HG03432 (cell line): ENCODE measurements around the gene LAG3.

Source experiments
- ATAC-seq: cut with Tn5 transposase; IDR thresholded peaks from one replicate; pipeline ENCODE4 v1.9.1; 2021; ENCODE audit warnings: mild to moderate bottlenecking, moderate library complexity; ENCODE audit not compliant: unreplicated experiment

LAG3 gene

DNA sequence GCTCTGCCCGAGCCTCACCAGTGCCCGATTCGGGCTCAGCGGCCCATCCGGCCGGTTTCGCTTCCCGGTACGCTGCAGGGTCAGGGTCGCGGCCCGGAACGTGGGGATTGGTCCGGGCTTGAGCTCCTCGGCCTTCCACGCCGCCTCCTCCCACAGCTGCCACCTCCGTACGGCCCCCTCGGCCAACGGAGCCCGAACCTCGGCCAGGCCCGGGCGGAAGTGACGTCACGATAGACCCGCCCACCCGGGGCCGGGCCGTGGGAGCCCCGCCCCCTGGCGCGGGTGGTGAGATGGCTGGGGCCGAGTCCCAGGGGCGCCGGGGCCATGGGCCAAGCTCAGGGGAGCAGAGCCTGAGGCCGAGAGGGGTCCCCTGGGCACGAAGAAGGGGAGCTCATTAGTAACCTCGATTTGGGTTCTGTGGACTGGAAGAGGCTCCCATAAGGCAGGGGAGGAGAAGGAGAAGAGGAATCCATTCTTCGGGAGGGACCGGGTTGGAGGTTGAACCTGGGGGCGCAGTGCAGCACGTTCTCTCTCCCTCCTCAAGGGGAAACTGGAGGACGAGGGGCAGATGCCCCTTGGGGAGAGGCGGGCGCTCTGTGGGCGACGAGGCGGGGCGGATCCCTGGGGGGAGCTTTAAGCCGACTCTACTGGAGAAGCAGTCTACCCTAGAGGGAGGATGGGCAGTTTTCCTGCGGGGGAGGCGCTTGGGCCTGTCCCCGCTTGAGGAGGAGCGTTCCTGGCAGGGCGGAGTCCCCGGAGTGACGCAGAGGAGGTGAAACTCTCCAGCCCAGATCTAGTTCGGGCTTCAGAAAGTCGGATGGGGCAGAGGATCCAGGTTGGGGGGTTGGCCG, 19.2 kb upstream of the LAG3 start, which contains the start of gene MLF2:
Gene MLF2 (minus strand): TSS at position 221 of the 851 bp plus-strand sequence. CDS start 807 bp downstream, outside the sequence.
- peak; percentile 84 for ATAC-seq

DNA sequence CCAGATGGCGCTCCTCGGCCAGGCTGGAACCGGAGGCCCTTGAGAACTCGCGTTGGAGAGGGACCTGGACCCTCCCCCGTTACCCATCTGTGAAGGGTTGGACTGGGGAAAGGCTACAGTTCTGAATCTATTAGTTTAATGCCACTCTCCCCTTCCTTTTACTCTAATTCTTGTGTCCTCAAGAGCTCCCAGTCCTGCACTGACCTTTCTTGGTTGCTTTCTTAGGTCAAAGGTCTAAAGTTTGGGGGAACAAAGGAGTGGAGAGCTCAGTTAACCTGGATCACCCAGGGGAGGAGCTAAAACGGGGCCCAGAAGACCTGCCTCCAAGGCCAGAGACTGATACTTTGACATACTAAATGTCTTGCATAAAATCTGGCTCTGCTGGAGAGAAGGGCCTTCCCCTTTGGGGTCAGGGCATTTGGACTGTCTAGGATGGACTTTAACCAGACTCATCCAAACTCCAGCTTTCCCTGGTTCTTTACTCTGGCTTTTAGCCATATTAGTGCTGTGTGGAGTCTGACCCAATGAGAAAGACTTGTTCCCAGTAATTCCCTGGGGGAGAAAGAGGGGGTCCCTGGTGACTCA, 18.5 kb upstream of the LAG3 start:
- no peak for ATAC-seq

DNA sequence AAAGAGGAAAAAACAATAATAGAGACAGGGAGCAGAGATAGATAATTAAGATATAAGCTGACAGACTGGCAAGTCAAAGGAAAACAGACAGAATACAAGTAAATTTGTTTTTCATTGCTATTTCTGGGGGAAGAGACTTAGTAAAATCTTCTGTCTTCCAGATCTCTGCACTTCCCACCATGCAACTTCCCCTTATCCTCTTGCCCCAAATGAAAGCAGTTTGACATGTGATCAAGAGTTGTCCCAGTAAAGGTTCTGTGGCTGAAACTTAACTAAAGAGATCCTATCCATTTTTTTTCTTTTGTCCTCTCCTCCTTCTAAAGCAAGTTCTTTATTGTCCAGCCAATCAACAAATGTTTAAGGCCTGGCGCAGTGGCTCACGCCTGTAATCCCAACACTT, 17.9 kb upstream of the LAG3 start:
- no peak for ATAC-seq

DNA sequence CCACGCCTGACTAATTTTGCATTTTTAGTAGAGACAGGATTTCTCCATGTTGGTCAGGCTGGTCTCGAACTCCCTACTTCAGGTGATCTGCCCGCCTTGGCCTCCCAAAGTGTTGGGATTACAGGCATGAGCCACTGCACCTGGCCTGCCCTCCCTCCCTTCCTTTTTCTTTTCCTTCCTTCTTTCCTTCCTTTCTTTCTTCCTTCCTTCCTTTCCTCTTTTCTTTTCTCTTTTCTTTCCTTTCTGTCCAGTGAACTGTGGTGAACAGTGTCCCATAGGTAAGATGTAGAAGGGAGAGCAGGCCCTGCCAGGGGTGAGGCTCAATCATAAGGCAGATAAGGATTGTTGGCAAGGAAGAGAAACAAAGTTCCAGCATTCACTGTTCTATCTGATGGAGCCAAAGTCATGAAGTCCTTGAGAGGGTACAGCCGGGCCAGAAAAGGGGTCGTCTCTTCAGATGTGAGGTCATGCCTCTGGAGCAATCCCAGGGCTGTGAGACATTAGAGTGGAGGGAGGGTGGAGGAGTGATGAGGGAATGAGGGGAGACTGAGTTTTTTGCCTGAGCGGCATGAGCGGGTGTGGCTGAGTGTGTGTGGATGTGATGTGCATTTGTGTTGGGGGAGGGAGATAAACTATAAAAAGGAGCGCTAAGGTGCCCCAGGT, 15.2 kb upstream of the LAG3 start:
- no peak for ATAC-seq

DNA sequence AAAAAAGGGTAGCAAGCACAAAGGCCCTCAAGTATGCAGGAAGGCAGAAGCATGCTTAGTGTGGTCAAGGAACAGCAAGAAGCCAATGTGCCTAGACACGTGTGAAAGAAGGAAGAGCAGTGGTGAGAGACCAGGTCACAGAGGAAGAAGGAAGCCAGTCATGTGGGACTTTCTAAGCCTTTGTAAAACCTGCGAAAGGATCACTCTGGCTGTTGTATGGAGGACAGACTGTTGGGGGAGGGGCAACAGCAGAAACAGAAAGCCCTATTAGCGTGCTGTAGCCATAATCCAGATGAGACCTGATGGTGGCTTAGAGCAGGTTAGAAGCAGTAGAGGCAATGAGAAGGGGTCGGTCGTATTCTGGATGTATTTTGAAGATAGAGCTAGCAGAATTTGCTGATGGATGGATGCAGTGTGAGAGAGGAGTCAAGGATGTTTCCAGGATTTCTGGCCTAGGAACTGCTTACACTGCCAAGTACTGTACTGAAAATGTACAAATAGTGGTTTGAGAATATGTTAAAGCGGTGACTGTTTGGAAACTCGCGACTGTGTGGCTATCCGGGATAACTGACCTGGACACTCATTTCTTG, 13.7 kb upstream of the LAG3 start:
- ATAC-seq, result no peak

DNA sequence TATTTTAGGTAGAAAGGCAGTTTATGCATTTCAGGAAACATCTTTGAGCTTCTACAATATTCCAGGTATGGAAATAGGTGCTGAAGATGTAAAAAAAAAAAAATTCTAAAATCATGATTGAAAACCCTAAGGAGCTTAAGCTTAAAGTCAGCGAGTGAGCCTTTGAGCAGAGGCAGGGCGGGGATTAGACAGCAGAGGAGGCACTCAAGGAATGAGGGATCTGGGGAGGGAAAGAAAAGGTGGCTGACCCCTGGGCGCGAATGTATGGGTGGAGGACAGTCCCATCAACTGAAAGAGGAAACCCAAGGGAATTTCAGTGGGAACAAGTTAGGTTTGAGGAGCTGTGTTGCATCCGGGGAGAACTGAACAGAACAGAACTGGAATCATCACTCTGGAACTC, 12.6 kb upstream of the LAG3 start:
- ATAC-seq, result no peak

DNA sequence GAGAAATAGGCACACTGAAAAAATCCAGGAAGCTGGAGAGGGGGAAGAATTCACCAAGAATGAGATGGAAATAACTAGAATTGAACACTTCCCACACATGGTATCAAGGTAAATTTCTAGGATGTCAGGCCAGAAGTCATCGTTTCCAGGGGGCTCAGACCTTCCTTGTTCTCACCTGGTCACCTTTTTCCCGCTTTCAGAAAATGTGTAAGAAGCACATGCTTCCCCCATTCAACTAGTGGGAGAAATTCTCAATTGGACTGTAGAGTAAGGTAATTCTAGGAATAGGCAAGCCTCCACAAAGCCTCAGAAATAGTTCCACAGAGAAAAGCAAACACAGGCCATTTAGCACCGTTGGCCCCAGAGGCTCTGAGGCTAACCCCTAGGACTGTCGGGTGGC, 8.9 kb upstream of the LAG3 start:
- ATAC-seq, result no peak

DNA sequence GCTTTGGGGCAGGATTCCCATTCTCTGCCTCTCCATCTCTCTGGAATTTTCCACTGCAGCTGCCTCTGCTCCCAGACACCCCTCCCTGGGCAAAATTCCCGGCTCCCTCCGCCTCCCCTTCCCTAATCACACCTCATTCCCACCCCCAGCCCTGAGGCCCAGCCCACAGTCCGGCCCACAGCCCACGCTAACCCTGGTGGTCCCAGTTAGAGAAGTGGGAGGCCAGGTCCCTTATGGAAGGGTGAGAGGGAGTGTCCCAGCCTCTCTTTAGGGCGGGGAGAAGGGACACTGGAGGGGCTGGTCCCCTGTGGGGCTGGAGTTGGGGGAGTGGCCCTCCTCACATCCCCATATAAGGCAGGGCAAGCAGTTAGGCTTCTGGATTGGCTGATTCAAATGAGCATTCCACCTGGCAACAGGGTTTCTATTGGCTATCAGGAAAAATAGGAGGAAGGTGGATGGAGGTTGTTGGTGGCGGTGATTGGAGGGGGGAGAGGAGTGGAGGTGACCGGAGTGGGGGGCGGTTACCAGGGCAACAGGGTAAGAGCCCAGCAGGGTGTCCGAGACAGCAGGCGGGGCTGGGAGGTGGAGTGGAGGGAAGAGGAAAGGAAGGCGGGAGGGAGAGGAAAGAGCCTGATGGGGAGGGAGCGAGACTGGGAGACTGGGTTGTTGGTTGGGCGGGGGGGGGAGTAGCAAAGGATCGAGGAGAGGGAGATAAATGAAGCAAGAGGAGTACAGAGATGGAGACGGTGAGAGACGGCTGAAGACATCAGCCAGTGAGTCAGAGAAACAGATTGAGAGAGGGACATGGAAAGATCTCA, 8.1 kb upstream of the LAG3 start:
- ATAC-seq, result peak; percentile 75

DNA sequence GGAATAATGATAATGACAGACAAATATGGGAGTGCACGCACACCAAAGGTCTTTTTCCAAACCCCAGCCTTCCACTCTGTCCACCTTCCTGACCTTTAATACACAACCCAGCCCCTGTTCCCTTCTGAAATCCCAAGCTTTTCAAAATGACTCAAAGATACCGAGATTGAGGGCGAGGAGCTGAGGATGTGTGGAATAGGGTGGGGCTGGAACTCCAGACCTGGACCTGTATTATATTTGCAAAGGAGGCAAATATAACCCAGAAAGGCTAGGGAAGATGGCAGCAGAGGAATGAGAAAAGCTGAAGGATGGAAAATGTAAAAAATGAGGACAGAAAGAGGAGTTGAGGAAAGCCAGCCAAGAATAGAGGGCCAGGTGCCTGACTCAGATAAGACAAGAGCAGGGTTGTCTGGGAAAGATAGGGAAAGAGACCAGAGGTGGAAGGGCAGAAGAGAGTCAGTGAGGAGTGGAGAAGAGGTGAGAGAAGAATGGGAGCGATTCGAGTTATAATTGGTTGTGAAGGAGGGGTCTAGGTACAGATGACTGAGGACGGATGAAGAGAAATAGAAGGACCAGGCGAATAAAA, 7.2 kb upstream of the LAG3 start:
- no peak for ATAC-seq

DNA sequence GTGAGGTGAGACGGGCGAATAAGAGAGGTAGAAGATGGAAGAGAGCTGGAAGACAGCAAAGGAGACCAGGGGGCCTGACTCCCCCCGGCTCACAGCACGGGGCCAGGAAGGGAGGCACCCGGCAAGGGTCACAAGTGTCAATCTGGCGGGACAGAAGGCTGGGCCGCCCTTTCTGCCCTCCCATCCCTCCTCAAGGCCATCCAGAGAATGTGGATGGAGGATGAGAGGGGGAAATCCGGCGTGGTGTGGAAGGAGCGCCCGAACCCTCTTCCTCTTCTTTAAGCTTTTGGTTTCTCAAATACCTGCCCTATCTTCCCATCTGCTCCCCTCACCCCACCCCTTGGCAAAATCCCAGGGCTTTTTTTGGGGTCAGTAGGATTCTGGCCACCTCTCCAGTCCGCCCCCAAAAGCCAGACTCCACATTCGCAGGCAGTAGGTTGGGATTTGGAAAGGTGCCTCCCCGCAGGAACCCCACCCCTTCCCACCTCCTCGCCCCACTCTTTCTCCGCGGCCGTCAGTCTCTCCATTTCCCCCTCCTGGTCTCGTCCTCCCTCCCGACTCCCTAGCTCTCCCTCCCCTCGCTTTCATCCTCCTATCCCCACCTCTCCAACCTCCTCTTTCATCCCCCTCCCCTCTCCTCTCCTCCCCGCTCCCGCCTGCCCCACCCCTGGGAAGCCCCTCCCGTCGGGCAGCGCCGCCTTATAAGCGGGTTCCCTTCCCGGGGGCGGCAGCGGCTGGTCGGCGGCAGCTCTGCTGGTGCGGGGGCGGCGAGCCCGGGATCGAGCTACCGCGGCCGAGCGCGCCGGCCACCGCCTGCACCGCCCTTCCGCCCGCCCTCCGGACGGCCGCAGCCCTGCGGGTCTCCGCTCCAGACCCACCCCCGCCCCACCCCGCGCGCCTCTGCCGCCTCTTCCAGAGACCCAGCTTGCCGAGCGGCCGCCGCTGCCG, 6.4 kb upstream of the LAG3 start, which contains the start of gene PTMS:
Gene PTMS (plus strand): TSS at position 730 of the 948 bp plus-strand sequence. CDS start 343 bp downstream, outside the sequence.
- peak; percentile 10 for ATAC-seq

DNA sequence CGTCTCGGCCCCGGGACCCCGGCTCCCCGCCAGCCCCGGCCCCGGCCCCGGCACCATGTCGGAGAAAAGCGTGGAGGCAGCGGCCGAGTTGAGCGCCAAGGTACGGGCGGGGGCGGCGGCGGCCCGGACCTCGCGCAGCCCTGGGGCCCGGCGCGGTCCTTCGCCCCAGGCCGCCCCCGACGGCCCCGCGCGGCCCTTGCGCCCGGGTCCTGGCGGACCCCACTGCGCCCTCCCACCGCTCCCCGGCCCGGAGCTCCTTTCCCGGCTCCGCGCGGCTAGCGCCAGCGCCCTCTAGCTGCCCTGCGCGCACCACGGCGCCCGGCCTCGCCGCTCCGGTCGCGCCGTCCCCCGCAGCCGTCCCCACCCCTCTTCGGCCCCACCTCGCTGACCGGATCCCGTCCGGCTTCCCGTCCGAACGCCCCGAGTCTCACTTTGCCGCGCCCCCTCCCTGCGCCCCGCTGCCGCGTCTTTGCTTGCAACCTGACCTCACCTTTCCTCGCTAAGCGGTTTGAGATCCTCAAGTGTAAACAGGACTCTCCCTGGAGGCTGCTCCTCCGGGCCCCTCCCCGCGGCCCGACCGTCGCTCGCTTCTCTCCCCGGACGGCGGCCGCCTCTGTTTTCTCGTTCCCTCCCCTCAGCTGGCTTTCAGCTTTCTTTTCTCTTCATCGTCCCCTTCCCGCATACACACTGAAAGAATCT, 5.5 kb upstream of the LAG3 start:
- peak; percentile 58 for ATAC-seq

DNA sequence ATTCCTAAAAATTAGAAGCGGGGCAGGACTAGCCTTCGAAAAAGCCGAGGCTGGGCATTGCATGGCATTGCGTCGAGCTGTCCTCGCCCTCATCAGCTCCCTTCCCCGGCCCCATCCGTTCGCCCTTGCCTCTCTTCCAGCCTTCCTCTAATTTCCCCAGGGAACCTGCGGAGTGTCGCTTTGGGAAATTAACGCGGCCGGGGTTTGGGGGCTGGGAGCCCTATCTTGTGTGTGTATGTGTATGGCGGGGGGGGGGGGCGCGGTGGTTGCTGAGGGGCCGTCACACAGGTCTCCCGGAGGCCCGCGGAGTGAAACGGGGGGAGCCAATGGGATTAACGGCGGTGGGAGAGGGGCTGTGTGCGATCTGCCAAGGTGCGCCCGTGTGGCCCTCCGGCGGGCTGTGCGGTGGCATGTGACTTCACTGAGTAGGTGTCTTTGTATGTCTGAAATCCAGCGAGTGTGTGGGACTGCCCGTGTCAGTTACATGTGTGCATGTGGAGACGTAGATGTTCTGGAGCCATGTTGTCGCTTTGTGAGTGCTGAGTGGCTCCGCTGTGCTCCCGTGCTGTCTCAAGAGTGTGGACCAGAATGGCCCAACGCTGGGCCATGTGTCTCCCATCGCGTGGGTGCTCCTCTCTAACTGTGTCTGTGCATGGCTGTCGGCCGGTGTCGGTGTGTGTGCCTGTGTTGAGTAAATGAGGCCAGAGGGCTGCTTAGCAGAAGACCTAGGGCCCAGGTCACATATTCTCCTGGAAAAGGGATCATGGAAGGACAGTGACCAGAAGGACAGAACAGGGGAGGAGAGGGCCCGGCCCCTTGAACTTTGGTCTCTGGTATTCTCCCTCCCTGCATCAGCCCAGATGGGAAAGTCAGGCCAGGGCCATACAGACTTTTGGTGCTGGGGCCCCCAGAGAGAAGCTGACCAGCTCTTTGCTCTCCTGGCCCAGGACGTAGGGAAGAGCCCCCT, 4.7 kb upstream of the LAG3 start:
- ATAC-seq, result no peak

DNA sequence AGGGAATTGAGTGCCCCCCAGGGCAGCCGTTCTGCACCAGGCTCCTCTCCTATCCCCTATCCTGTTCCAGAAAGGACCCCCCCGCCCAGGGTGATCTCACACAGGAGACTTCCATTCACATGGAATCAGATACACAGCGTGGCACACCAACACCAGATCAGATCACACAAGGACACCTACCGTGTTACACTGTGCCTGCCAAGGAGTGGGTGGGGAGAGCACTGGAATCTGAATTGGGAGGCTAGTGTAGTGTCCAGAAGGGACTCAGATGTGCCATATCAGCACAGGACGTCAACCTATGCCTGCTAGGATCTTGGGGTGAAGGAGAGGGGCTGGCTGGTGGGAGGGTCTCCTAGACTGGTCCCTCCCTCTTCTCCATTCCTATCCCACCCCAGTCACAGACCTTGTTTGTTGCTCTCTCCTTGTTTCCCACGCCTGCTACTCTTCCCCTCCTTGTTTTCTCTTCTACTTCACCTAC, 3.8 kb upstream of the LAG3 start:
- ATAC-seq, result no peak

DNA sequence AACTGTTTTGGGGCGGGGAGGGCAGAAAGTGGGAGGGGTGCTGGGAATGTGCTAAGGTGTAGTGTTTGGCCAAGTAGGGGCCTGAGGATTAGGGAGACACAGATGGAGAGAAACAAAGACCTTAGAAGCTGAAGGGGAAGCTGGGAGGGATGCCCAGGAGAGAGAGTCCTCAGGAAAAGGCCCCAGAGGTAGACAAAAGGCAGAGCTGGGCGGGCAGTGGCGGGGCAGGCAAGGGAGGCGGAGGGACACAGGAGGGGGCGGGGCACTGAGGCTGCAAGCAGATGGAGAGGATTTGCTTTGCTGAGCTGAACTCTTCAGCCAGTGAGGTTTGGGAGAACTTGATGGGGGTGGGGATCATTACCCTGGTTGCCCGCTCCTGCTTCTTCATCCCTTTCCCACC, 3.3 kb upstream of the LAG3 start:
- no peak for ATAC-seq

DNA sequence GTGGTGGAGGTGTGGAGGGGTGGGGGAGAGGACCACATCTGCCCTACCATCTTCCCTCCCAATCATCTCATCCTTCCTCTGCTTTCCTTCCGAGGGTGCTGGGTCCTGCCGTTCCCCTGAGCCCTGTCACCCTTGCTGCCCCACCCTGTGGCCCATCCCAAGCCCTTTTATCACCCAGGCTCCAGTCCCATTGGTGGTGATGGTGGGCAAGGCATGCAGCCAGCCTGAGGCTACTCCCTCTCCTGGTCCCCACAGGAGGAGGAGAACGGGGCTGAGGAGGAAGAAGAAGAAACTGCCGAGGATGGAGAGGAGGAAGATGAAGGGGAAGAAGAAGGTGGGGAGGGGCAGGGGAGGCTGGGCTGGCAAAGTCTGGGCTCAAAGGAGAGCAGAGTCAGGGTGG, 2.7 kb upstream of the LAG3 start:
- ATAC-seq, result no peak

DNA sequence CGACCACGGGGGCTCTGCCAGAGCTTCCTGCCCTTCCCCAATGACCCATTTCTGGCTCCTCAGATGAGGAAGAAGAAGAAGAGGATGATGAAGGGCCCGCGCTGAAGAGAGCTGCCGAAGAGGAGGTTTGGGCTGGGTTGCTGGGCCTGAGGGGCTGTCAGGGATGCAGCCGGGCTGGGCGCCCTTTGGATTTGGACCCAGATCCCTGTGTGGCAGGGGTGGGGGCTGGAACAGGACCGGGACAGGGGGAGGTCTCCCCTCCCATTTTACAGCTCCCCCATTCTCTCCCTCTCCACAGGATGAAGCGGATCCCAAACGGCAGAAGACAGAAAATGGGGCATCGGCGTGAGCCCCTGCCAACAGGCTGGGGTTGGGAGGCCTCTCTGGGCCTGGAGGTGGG, 2.2 kb upstream of the LAG3 start:
- no peak for ATAC-seq

DNA sequence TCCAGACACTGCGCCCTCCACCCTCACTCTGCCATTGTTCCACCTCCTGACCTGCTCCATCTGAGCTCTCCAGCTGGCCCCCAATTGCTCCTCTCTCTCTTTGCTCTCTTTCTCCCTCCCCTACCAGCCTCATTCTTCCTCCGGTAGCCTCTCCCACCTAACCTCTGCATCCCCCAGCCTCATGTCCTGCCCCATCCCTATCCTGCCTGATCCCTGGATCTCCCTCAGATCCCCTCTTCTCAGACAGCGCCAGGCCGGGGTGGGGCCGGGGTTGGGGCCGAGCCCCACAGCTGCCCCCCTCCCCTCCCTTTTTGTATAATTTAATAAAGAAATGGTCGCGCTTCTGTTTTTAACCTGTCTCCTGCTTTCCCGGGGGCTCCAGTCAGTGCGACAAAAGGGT, 1.7 kb upstream of the LAG3 start:
- no peak for ATAC-seq
